Measurements from ENCODE around the gene ASXL3. TPM values are rescaled to one million over a fixed set of nuclear protein-coding genes. Genes with fewer than 3 reads are reported as not detected.

Gene ASXL3
- total RNA-seq, 4 donors from 2014 or later = 0.13 to 0.62 (median 0.41) TPM

- intact Hi-C loops (cut with DNase I; ENCODE audit: low total_unique reads) = no loop called here
- no peak overlapping the region for H3K4me3 ChIP-seq (ENCODE audit: low read depth, poor library complexity, severe bottlenecking)
- 58 to 66% methylated on average over 3 of the region's 3 CpGs for whole genome bisulfite sequencing, 2 donors
- no peak for TF ChIP-seq CTCF (IDR thresholded peaks at IDR 0.05)
- TF ChIP-seq POLR2A (IDR thresholded peaks at IDR 0.05) = no peak
- no peak for DNase-seq (ENCODE audit: low spot score in 2 of 2)
Observed at GRCh38 chr18:33696332-33697162, 118.5 kb downstream of the ASXL3 start.

DNA sequence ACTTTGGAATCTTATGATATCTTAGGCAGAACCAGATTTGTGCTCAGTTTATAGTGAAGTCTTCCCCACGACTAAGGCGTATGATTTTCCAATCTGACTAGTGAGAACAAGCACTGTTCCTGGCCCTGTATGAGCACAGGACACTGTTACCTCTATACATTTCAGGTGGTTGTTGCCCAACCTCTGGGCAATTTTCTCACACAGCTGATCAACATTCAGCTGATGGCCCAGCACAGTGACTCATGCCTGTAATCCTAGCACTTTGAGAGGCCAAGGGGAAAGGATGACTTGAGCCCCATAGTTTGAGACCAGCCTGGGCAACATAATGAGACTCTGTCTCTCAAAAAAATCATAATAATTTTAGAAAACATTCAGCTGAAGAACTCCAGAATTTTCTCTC is 119.5 kb downstream of the ASXL3 start:
- no peak overlapping the region for H3K4me3 ChIP-seq (ENCODE audit: low read depth, poor library complexity, severe bottlenecking)
- intact Hi-C loops (cut with DNase I; ENCODE audit: low total_unique reads) = no loop called here
- DNase-seq (ENCODE audit: low spot score in 2 of 2) = no peak
- TF ChIP-seq CTCF (IDR thresholded peaks at IDR 0.05) (no peak), POLR2A (IDR thresholded peaks at IDR 0.05) (no peak)
- WGBS, 2 donors = 43 to 44% methylated on average over 2 of the region's 2 CpGs

- TF ChIP-seq POLR2A (IDR thresholded peaks at IDR 0.05) = no peak
- TF ChIP-seq CTCF (IDR thresholded peaks at IDR 0.05) = no peak
- intact Hi-C loops (cut with DNase I; ENCODE audit: low total_unique reads) = no loop called here
- H3K4me3 ChIP-seq (ENCODE audit: low read depth, poor library complexity, severe bottlenecking) = no peak overlapping the region
- DNase-seq (ENCODE audit: low spot score in 2 of 2) = no peak
- WGBS, 2 donors = 66 to 80% methylated on average over 3 of the region's 3 CpGs
Observed at GRCh38 chr18:33699372-33699771, 121.4 kb downstream of the ASXL3 start.

DNA sequence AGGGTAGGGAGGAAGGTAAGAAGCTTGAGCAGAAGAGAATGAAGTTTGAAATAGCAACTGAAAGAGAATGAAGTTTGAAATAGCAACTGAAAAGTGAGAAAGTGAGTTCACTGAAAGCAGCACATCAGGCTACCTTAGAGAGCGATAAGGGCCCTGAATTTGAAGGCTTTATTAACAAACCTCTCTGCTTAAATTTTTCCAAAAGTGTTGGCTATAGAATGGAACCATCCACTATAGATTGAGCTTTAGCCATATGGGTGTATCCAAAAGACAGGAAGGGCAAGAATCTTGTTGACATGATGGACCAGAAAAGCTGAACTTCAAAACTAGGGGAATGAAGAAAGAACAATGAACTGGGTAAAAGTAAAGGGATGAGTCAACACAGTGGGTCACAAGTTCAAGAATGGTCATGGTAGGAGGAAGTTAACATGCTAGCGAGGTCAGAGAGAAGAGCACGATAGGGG is 122.5 kb downstream of the ASXL3 start:
- intact Hi-C loops (cut with DNase I; ENCODE audit: low total_unique reads) = no loop called here
- no peak overlapping the region for H3K4me3 ChIP-seq (ENCODE audit: low read depth, poor library complexity, severe bottlenecking)
- TF ChIP-seq CTCF (IDR thresholded peaks at IDR 0.05) = no peak
- WGBS, 2 donors = 88 to 91% methylated on average over 3 of the region's 3 CpGs
- no peak for DNase-seq (ENCODE audit: low spot score in 2 of 2)

GRCh38 chr18:33702625-33703024 is 124.6 kb downstream of the ASXL3 start:
- TF ChIP-seq CTCF (IDR thresholded peaks at IDR 0.05) (no peak), POLR2A (IDR thresholded peaks at IDR 0.05) (no peak)
- intact Hi-C loops (cut with DNase I; ENCODE audit: low total_unique reads) = no loop called here
- no peak overlapping the region for H3K4me3 ChIP-seq (ENCODE audit: low read depth, poor library complexity, severe bottlenecking)
- DNase-seq (ENCODE audit: low spot score in 2 of 2) = no peak
- 94 to 97% methylated on average over 1 of the region's 1 CpG for WGBS, 2 donors

- H3K4me3 ChIP-seq (ENCODE audit: low read depth, poor library complexity, severe bottlenecking) = no peak overlapping the region
- TF ChIP-seq POLR2A (IDR thresholded peaks at IDR 0.05) = no peak
- WGBS, 2 donors = 0 to 25% methylated on average over 1 of the region's 1 CpG
- intact Hi-C loops (cut with DNase I; ENCODE audit: low total_unique reads) = no loop called here
- DNase-seq (ENCODE audit: low spot score in 2 of 2) = no peak
Observed at GRCh38 chr18:33706391-33706790, 128.4 kb downstream of the ASXL3 start.
